ENCODE data around the gene GGNBP2. TPM values are rescaled to one million over a fixed set of nuclear protein-coding genes. Genes with fewer than 3 reads are reported as not detected.

The GGNBP2 gene
- total RNA-seq, 4 donors from 2014 or later, result 48.6 to 128 (median 91.6) TPM

- no peak for TF ChIP-seq POLR2AphosphoS5 (IDR thresholded peaks at IDR 0.05)
- TF ChIP-seq EP300 (IDR thresholded peaks at IDR 0.05; ENCODE audit: low read depth), result no peak
- TF ChIP-seq POLR2A (IDR thresholded peaks at IDR 0.05), result no peak
- H3K27ac ChIP-seq, result no peak overlapping the region
- H3K27me3 ChIP-seq, result no peaks in the 10 kb centered on the region
- no peak for DNase-seq
- peaks cover 0 to 34% (median 17%) of the 10 kb centered on the region in 4 donors for H3K36me3 ChIP-seq
- in situ Hi-C loops (cut with MboI; ENCODE audit: low pct_ligation_motif_present in 1 of 4, low pct_unique_long_range_greater_than_20kb in 1 of 4, low sequenced_read_pairs in 3 of 4) (loop anchor here in 2 of 4 donors (25.0 kb wide), 1 partner anchor 536 kb away; no protein-coding TSS in a partner anchor), intact Hi-C loops (cut with DNase I; ENCODE audit: low total_unique reads) (no loop called here)
- H3K4me1 ChIP-seq, result no peaks in the 10 kb centered on the region
- WGBS, 2 donors (ENCODE audit: low coverage in 1 of 2), result 77 to 93% methylated on average over 4 to 7 of the region's 7 CpGs
- H3K4me3 ChIP-seq, result no peak overlapping the region
- H3K9me3 ChIP-seq, result no peaks in the 10 kb centered on the region
These were observed 46.0 kb upstream of the GGNBP2 start for GRCh38 chr17:36498560-36499300.

GRCh38 chr17:36500745-36501225, 43.9 kb upstream of the GGNBP2 start:
- intact Hi-C loops (cut with DNase I; ENCODE audit: low total_unique reads), result no loop called here
- H3K27me3 ChIP-seq, result no peaks in the 10 kb centered on the region
- no peak overlapping the region for H3K4me3 ChIP-seq
- H3K27ac ChIP-seq, result no peak overlapping the region
- no peaks in the 10 kb centered on the region for H3K4me1 ChIP-seq
- WGBS, 2 donors (ENCODE audit: low coverage in 1 of 2), result 90 to 92% methylated on average over 2 to 15 of the region's 15 CpGs
- TF ChIP-seq EP300 (IDR thresholded peaks at IDR 0.05; ENCODE audit: low read depth) (no peak), CTCF (IDR thresholded peaks at IDR 0.05) (no peak), POLR2A (IDR thresholded peaks at IDR 0.05) (no peak), POLR2AphosphoS5 (IDR thresholded peaks at IDR 0.05) (no peak)
- no peaks in the 10 kb centered on the region for H3K9me3 ChIP-seq
- in situ Hi-C loops (cut with MboI; ENCODE audit: low pct_ligation_motif_present in 1 of 4, low pct_unique_long_range_greater_than_20kb in 1 of 4, low sequenced_read_pairs in 3 of 4), result no loop called here
- no peak for DNase-seq
- H3K36me3 ChIP-seq, result peaks cover 0 to 29% (median 9%) of the 10 kb centered on the region in 4 donors

- intact Hi-C loops (cut with DNase I; ENCODE audit: low total_unique reads), result no loop called here
- H3K4me3 ChIP-seq, result no peak overlapping the region
- no peak overlapping the region for H3K27ac ChIP-seq
- no peaks in the 10 kb centered on the region for H3K27me3 ChIP-seq
- H3K36me3 ChIP-seq, result peaks cover 0 to 23% (median 8%) of the 10 kb centered on the region in 4 donors
- WGBS, 2 donors (ENCODE audit: low coverage in 1 of 2), result 98% methylated on average over 3 of the region's 3 CpGs; no CpG with 5 or more reads in 1 of the 2 donors
- no peaks in the 10 kb centered on the region for H3K4me1 ChIP-seq
- TF ChIP-seq CTCF (IDR thresholded peaks at IDR 0.05), result no peak
- TF ChIP-seq POLR2A (IDR thresholded peaks at IDR 0.05), result no peak
- no peak for TF ChIP-seq EP300 (IDR thresholded peaks at IDR 0.05; ENCODE audit: low read depth)
- TF ChIP-seq POLR2AphosphoS5 (IDR thresholded peaks at IDR 0.05), result no peak
- no peak for DNase-seq
- H3K9me3 ChIP-seq, result no peaks in the 10 kb centered on the region
- in situ Hi-C loops (cut with MboI; ENCODE audit: low pct_ligation_motif_present in 1 of 4, low pct_unique_long_range_greater_than_20kb in 1 of 4, low sequenced_read_pairs in 3 of 4), result no loop called here
These were observed 43.4 kb upstream of the GGNBP2 start for GRCh38 chr17:36501351-36501750.

- Histone ChIP-seq H3K4me1 (no peaks in the 10 kb centered on the region), H3K9me3 (no peaks in the 10 kb centered on the region), H3K27ac (no peak overlapping the region), H3K4me3 (no peak overlapping the region), H3K36me3 (peaks cover 0 to 23% (median 8%) of the 10 kb centered on the region in 4 donors), H3K27me3 (no peaks in the 10 kb centered on the region)
- intact Hi-C loops (cut with DNase I; ENCODE audit: low total_unique reads) (no loop called here), in situ Hi-C loops (cut with MboI; ENCODE audit: low pct_ligation_motif_present in 1 of 4, low pct_unique_long_range_greater_than_20kb in 1 of 4, low sequenced_read_pairs in 3 of 4) (no loop called here)
- 92 to 100% methylated on average over 2 to 6 of the region's 6 CpGs for WGBS, 2 donors (ENCODE audit: low coverage in 1 of 2)
- no peak for TF ChIP-seq CTCF (IDR thresholded peaks at IDR 0.05)
- no peak for TF ChIP-seq POLR2A (IDR thresholded peaks at IDR 0.05)
- no peak for TF ChIP-seq EP300 (IDR thresholded peaks at IDR 0.05; ENCODE audit: low read depth)
- no peak for TF ChIP-seq POLR2AphosphoS5 (IDR thresholded peaks at IDR 0.05)
- DNase-seq, result no peak
These were observed 42.8 kb upstream of the GGNBP2 start for GRCh38 chr17:36501963-36502362.

All from transverse colon (tissue), 4 donors.